Mesangial cell (primary cell): ENCODE data around the gene CRTAP. TPM values are rescaled to one million over a fixed set of nuclear protein-coding genes. Genes with fewer than 3 reads are reported as not detected.

Experiments
- total RNA-seq: library from RNA; depleted of rRNA; stranded (reverse); fragments of >200 nt; gene quantifications from 2 replicates; pipeline ENCODE4 v1.2.3, GENCODE V29; 2015

The CRTAP gene
- total RNA-seq: 217 and 421 TPM in 2 replicates

DNA sequence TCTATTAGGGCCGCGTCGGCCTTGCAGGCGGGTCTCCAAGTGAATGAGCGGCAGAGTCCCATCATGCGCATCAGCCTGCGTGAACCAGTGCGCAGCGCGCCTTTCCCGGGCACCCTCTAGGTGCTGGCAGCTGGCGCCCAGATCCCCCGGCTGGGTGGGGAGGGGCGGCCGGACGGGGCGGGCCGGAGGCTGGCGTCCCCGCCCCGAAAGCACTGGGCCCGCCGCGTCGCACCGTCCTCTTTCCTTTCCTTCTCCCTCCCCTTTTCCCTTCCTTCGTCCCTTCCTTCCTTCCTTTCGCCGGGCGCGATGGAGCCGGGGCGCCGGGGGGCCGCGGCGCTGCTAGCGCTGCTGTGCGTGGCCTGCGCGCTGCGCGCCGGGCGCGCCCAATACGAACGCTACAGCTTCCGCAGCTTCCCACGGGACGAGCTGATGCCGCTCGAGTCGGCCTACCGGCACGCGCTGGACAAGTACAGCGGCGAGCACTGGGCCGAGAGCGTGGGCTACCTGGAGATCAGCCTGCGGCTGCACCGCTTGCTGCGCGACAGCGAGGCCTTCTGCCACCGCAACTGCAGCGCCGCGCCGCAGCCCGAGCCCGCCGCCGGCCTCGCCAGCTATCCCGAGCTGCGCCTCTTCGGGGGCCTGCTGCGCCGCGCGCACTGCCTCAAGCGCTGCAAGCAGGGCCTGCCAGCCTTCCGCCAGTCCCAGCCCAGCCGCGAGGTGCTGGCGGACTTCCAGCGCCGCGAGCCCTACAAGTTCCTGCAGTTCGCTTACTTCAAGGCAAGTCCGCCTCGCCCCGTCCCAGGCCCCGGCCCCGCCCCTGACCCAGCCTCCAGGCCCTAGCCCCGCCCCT, at the start of gene CRTAP:
TSS of gene CRTAP (plus strand) at position 243 of the 850 bp plus-strand sequence. CDS start at position 307, 64 bp downstream.

Other genes starting within 250 kb of the CRTAP start
- gene CCR4, start 162.4 kb upstream of the CRTAP start, total RNA-seq: not detected in 2 replicates
- 59.8 and 172 TPM in 2 replicates for gene GLB1, start 16.9 kb upstream of the CRTAP start, total RNA-seq
- 7.2 and 8.0 TPM in 2 replicates for gene TMPPE, start 16.9 kb upstream of the CRTAP start, total RNA-seq
- 2.5 and 7.5 TPM in 2 replicates for gene SUSD5, start 104.8 kb downstream of the CRTAP start, total RNA-seq
- gene FBXL2, start 163.4 kb downstream of the CRTAP start, total RNA-seq: 10.4 and 22.8 TPM in 2 replicates